GM13977 (cell line): Measurements from ENCODE around the gene MYLK2.

Experiments used
- DNase-seq: peaks from one replicate; pipeline ENCODE4 v3.0.0; 2012; ENCODE audit warnings: low spot score
- CTCF ChIP-seq: IDR thresholded peaks from 2 replicates; pipeline ENCODE4 v1.5.1; 2012; ENCODE audit warnings: mild to moderate bottlenecking, control low read depth; ENCODE audit not compliant: insufficient read depth; ENCODE audit errors: extremely low read depth, missing control alignments
- in situ Hi-C: fragments of 300-500 bp; cut with MboI; formaldehyde crosslinking; loops from one replicate; pipeline ENCODE4 v1.12.0; 2022; ENCODE audit warnings: low sequenced_read_pairs, low pct_unique_long_range_greater_than_20kb, mixed read lengths, inconsistent platforms; ENCODE audit not compliant: unreplicated experiment

MYLK2 gene

GRCh38 chr20:31838646-31839292 lies 19.6 kb downstream of the MYLK2 start:
- DNase-seq, result no peak

GRCh38 chr20:31839782-31840487 lies 20.8 kb downstream of the MYLK2 start:
- in situ Hi-C loops, result loop anchor here (25.0 kb wide), 1 partner anchor 247 kb away; no protein-coding TSS in a partner anchor
- no peak for TF ChIP-seq CTCF
- no peak for DNase-seq

More at GRCh38 chr20:31838646-31839292, 19.6 kb downstream of the MYLK2 start:
- no peak for TF ChIP-seq CTCF
- in situ Hi-C loops, result loop anchor here (25.0 kb wide), 1 partner anchor 249 kb away; no protein-coding TSS in a partner anchor

GRCh38 chr20:31840906-31841816 lies 22.0 kb downstream of the MYLK2 start:
- in situ Hi-C loops, result loop anchor here (25.0 kb wide), 1 partner anchor 246 kb away; no protein-coding TSS in a partner anchor
- no peak for DNase-seq
- no peak for TF ChIP-seq CTCF

- TF ChIP-seq CTCF, result no peak
- in situ Hi-C loops, result loop anchor here (25.0 kb wide), 1 partner anchor 245 kb away; no protein-coding TSS in a partner anchor
- no peak for DNase-seq
These were observed 22.8 kb downstream of the MYLK2 start for GRCh38 chr20:31841928-31842327.

- in situ Hi-C loops, result loop anchor here (25.0 kb wide), 1 partner anchor 245 kb away; no protein-coding TSS in a partner anchor
- TF ChIP-seq CTCF, result no peak
- DNase-seq, result no peak
These were observed 23.5 kb downstream of the MYLK2 start for GRCh38 chr20:31842471-31843157.
